ENCODE measurements around the gene MBD2. TPM values are rescaled to one million over a fixed set of nuclear protein-coding genes. Genes with fewer than 3 reads are reported as not detected.

The MBD2 gene
- polyA plus RNA-seq, 1 donor (not counting 4 experiments of a cell fraction or from before 2014, with no cell fraction given), result 212 TPM

DNA sequence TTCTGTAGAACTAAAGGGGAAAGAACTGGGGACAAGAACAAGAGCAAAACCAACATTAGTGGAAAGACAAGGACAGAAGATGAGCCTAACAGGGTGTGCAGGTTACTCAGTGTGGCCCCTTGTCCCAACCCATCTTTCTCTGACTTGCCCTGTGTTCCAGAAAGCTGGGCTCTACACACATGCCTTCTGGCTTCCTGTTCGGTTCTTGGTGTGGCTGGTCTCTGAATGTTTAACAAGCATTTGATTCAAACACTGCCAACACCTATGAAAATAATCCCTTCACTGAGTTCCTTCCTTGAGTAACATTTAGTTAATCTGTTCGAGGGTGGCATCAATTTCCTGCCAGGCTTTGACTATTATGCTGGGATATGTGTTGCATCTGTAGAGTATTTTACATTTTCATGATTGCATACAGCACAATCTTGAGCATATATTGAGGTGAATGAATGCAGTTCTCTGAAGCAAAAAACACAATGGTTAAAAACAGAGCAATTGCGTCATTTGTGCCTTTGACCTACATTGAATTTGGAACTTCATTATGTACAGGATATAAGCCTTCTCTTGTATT is 83.3 kb downstream of the MBD2 start:
- dilution Hi-C loops (cut with MboI; ENCODE audit: extremely low pct_ligation_motif_present, low sequenced_read_pairs), result no loop called here
- FAIRE-seq, result no peak

DNA sequence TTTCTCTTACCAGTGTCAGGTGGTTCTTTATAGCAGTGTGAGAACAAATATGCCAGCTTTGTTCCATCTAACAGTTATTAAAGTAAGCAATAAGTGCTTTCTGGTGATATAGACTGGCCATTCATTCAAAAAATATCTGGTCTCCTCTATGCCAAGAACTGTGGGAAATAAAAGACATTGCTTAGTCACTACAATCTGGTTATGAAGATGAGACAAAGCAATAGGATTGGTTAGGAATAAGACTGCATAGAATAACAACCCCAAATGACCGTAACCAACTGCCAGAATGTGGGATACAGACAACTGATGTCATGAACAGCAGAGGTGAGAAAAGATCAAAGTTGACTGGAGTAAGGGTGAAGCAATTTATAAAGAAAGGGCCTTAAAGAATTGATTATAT is 83.8 kb downstream of the MBD2 start:
- no peak for FAIRE-seq
- no peak for DNase-seq (ENCODE audit: low read depth, low spot score)
- H3K36me3 ChIP-seq (ENCODE audit: control insufficient read depth in 2 of 2, extremely low read depth in 1 of 2, insufficient read depth in 2 of 2, low read length in 2 of 2), result no peaks in the 10 kb centered on the region
- no peaks in the 10 kb centered on the region for H3K27me3 ChIP-seq (ENCODE audit: control insufficient read depth, extremely low read depth, insufficient read depth, low read length)
- H3K4me3 ChIP-seq (ENCODE audit: control insufficient read depth in 2 of 3, extremely low read depth in 1 of 3, insufficient read depth in 2 of 3, low read depth in 1 of 3, low read length in 3 of 3), result no peak overlapping the region
- dilution Hi-C loops (cut with MboI; ENCODE audit: extremely low pct_ligation_motif_present, low sequenced_read_pairs), result no loop called here
- H3K9ac ChIP-seq (ENCODE audit: control insufficient read depth, extremely low read depth, insufficient read depth, low read length), result no peak overlapping the region
- TF ChIP-seq, protein P1, sequence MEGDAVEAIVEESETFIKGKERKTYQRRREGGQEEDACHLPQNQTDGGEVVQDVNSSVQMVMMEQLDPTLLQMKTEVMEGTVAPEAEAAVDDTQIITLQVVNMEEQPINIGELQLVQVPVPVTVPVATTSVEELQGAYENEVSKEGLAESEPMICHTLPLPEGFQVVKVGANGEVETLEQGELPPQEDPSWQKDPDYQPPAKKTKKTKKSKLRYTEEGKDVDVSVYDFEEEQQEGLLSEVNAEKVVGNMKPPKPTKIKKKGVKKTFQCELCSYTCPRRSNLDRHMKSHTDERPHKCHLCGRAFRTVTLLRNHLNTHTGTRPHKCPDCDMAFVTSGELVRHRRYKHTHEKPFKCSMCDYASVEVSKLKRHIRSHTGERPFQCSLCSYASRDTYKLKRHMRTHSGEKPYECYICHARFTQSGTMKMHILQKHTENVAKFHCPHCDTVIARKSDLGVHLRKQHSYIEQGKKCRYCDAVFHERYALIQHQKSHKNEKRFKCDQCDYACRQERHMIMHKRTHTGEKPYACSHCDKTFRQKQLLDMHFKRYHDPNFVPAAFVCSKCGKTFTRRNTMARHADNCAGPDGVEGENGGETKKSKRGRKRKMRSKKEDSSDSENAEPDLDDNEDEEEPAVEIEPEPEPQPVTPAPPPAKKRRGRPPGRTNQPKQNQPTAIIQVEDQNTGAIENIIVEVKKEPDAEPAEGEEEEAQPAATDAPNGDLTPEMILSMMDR (optimal IDR thresholded peaks at IDR 0.05 in 1 of 3, IDR thresholded peaks at IDR 0.05 in 1 of 3, conservative IDR thresholded peaks at IDR 0.05 in 1 of 3; ENCODE audit: extremely low read depth in 1 of 3, insufficient read depth in 2 of 3, low read length in 3 of 3), result no peak
- no peak for TF ChIP-seq EZH2 (IDR thresholded peaks at IDR 0.05; ENCODE audit: low read length)
- no peaks in the 10 kb centered on the region for H3K4me1 ChIP-seq (ENCODE audit: control insufficient read depth, extremely low read depth, insufficient read depth, low read length)
- no peak overlapping the region for H3K27ac ChIP-seq (ENCODE audit: control insufficient read depth, insufficient read depth, low read length)
- no peaks in the 10 kb centered on the region for H3K9me1 ChIP-seq (ENCODE audit: control insufficient read depth, extremely low read depth, insufficient read depth, low read length)
- no peak overlapping the region for H2AFZ ChIP-seq (ENCODE audit: control insufficient read depth, low read length)
- peaks cover 4% of the 10 kb centered on the region for H3K9me3 ChIP-seq (ENCODE audit: control insufficient read depth, low read depth, low read length)
- no peaks in the 10 kb centered on the region for H4K20me1 ChIP-seq (ENCODE audit: control insufficient read depth, extremely low read depth, insufficient read depth, low read length)
- H3K79me2 ChIP-seq (ENCODE audit: control insufficient read depth, insufficient read depth, low read length), result no peaks in the 10 kb centered on the region
- H3K4me2 ChIP-seq (ENCODE audit: control insufficient read depth, extremely low read depth, insufficient read depth, low read depth, low read length), result no peak overlapping the region

More for the DNA sequence above, 83.3 kb downstream of the MBD2 start:
- H3K4me1 ChIP-seq (ENCODE audit: control insufficient read depth, extremely low read depth, insufficient read depth, low read length), result no peaks in the 10 kb centered on the region
- H3K27me3 ChIP-seq (ENCODE audit: control insufficient read depth, extremely low read depth, insufficient read depth, low read length), result no peaks in the 10 kb centered on the region
- H3K27ac ChIP-seq (ENCODE audit: control insufficient read depth, insufficient read depth, low read length), result no peak overlapping the region
- peaks cover 4% of the 10 kb centered on the region for H3K9me3 ChIP-seq (ENCODE audit: control insufficient read depth, low read depth, low read length)
- no peak overlapping the region for H3K9ac ChIP-seq (ENCODE audit: control insufficient read depth, extremely low read depth, insufficient read depth, low read length)
- H3K9me1 ChIP-seq (ENCODE audit: control insufficient read depth, extremely low read depth, insufficient read depth, low read length), result no peaks in the 10 kb centered on the region
- H2AFZ ChIP-seq (ENCODE audit: control insufficient read depth, low read length), result no peak overlapping the region
- H4K20me1 ChIP-seq (ENCODE audit: control insufficient read depth, extremely low read depth, insufficient read depth, low read length), result no peaks in the 10 kb centered on the region
- no peak overlapping the region for H3K4me3 ChIP-seq (ENCODE audit: control insufficient read depth in 2 of 3, extremely low read depth in 1 of 3, insufficient read depth in 2 of 3, low read depth in 1 of 3, low read length in 3 of 3)
- no peaks in the 10 kb centered on the region for H3K79me2 ChIP-seq (ENCODE audit: control insufficient read depth, insufficient read depth, low read length)
- DNase-seq (ENCODE audit: low read depth, low spot score), result no peak
- H3K36me3 ChIP-seq (ENCODE audit: control insufficient read depth in 2 of 2, extremely low read depth in 1 of 2, insufficient read depth in 2 of 2, low read length in 2 of 2), result no peaks in the 10 kb centered on the region
- H3K4me2 ChIP-seq (ENCODE audit: control insufficient read depth, extremely low read depth, insufficient read depth, low read depth, low read length), result no peak overlapping the region
- TF ChIP-seq, protein P1 (optimal IDR thresholded peaks at IDR 0.05 in 1 of 3, IDR thresholded peaks at IDR 0.05 in 1 of 3, conservative IDR thresholded peaks at IDR 0.05 in 1 of 3; ENCODE audit: extremely low read depth in 1 of 3, insufficient read depth in 2 of 3, low read length in 3 of 3), result no peak
- TF ChIP-seq EZH2 (IDR thresholded peaks at IDR 0.05; ENCODE audit: low read length), result no peak

Measured in keratinocyte (primary cell).